Right atrium auricular region (tissue), 2 donors: ENCODE measurements around the gene PUM2. TPM values are rescaled to one million over a fixed set of nuclear protein-coding genes. Genes with fewer than 3 reads are reported as not detected.
"Not testable (repeated sequence)": the region's sequence is repeated elsewhere in the genome, so short reads cannot be mapped to it uniquely, and the experiment has no call there.

Source experiments
- DNase-seq: peaks from one replicate; pipeline ENCODE4 v3.0.0-alpha.2; 2019; ENCODE audit warnings: low spot score
- H3K27ac ChIP-seq, 2 donors: fragments of 200-600 bp; sonication (generic); 1 replicate in 1 of 2; 2 replicates in 1 of 2; pipeline ENCODE4 v1.5.1; 2016 to 2019
- H3K27me3 ChIP-seq, 2 donors: fragments of 200-600 bp; sonication (generic); one replicate each; pipeline versions ENCODE4 v1.5.1 to v1.6.0; 2017 to 2019
- H3K36me3 ChIP-seq: fragments of 200-600 bp; sonication (generic); one replicate; pipeline ENCODE4 v1.5.1; 2016
- H3K4me1 ChIP-seq, 2 donors: fragments of 200-600 bp; sonication (generic); one replicate each; pipeline versions ENCODE4 v1.5.1 to v1.6.0; 2017 to 2019
- H3K4me3 ChIP-seq, 2 donors: fragments of 200-600 bp; sonication (generic); 1 replicate in 1 of 2; 2 replicates in 1 of 2; pipeline ENCODE4 v1.5.1; 2017 to 2019; ENCODE audit warnings: mild to moderate bottlenecking in 1 of 2, moderate library complexity in 1 of 2
- H3K9me3 ChIP-seq, 2 donors: fragments of 200-600 bp; sonication (generic); one replicate each; pipeline ENCODE4 v1.5.1; 2019
- total RNA-seq, 2 donors: library from RNA; depleted of rRNA; stranded (reverse); fragments of >200 nt; gene quantifications; one replicate each; pipeline ENCODE4 v1.1.0, GENCODE V29; 2016
- TF ChIP-seq, protein P1 (sequence below), 2 donors: fragments of 200-600 bp; sonication (generic); IDR thresholded peaks; one replicate each; pipeline ENCODE4 v1.5.1; 2019; ENCODE audit warnings: antibody characterized with exemption in 2 of 2

The PUM2 gene
- total RNA-seq, 2 donors from 2014 or later: 35.0 to 44.8 TPM

DNA sequence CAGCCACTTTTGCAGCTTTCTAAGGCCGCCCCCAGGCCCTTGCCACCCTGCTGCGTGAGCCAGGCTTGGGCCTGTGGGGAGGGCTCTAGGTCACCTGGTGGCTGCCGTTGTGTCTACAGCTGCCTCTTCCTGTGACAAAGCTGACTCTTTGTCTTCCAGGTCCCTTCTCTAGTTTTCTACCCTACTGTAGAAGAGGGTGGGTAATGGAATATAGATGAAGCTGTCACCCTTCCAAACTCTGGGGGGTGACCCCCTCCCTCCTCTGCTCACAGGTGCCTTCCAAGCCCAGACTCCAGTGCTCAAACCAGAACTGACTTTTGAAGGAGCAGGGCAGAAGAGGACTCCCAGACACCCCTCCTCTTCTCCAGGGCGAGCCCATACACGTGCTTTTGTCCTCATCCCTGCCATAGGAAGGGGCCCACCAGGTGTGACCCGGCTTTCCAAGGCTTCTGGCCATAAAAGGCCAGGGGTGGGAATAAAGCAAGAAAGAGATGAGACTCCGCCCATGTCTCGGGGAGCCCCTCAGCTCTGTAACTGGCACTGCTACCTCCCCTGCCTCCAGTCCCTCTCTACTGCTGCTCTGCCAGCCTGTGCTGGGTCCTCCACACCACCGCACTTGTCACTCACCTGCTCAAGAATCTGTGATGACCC is 107.8 kb downstream of the PUM2 start:
- no peaks in the 10 kb centered on the region for H3K27me3 ChIP-seq
- no peak for DNase-seq

GRCh38 chr2:20241973-20242726 is 108.5 kb downstream of the PUM2 start:
- H3K4me1 ChIP-seq: no peaks in the 10 kb centered on the region
- DNase-seq: no peak
- peaks cover 2% of the 10 kb centered on the region for H3K36me3 ChIP-seq
- no peak overlapping the region for H3K27ac ChIP-seq
- TF ChIP-seq, protein P1, sequence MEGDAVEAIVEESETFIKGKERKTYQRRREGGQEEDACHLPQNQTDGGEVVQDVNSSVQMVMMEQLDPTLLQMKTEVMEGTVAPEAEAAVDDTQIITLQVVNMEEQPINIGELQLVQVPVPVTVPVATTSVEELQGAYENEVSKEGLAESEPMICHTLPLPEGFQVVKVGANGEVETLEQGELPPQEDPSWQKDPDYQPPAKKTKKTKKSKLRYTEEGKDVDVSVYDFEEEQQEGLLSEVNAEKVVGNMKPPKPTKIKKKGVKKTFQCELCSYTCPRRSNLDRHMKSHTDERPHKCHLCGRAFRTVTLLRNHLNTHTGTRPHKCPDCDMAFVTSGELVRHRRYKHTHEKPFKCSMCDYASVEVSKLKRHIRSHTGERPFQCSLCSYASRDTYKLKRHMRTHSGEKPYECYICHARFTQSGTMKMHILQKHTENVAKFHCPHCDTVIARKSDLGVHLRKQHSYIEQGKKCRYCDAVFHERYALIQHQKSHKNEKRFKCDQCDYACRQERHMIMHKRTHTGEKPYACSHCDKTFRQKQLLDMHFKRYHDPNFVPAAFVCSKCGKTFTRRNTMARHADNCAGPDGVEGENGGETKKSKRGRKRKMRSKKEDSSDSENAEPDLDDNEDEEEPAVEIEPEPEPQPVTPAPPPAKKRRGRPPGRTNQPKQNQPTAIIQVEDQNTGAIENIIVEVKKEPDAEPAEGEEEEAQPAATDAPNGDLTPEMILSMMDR (IDR thresholded peaks at IDR 0.05): peak; percentile 36 to 52
- no peak overlapping the region for H3K4me3 ChIP-seq
- H3K27me3 ChIP-seq: no peaks in the 10 kb centered on the region
- no peaks in the 10 kb centered on the region for H3K9me3 ChIP-seq

More for the DNA sequence above, 107.8 kb downstream of the PUM2 start:
- Histone ChIP-seq H3K9me3 (no peaks in the 10 kb centered on the region), H3K4me1 (no peaks in the 10 kb centered on the region), H3K4me3 (no peak overlapping the region), H3K27ac (no peak overlapping the region), H3K36me3 (peaks cover 4% of the 10 kb centered on the region)
- TF ChIP-seq, protein P1 (IDR thresholded peaks at IDR 0.05): no peak

GRCh38 chr2:20240291-20240690 is 110.4 kb downstream of the PUM2 start:
- H3K36me3 ChIP-seq, H3K27ac ChIP-seq, H3K27me3 ChIP-seq, H3K4me3 ChIP-seq, DNase-seq, H3K4me1 ChIP-seq, H3K9me3 ChIP-seq: not testable (repeated sequence)

DNA sequence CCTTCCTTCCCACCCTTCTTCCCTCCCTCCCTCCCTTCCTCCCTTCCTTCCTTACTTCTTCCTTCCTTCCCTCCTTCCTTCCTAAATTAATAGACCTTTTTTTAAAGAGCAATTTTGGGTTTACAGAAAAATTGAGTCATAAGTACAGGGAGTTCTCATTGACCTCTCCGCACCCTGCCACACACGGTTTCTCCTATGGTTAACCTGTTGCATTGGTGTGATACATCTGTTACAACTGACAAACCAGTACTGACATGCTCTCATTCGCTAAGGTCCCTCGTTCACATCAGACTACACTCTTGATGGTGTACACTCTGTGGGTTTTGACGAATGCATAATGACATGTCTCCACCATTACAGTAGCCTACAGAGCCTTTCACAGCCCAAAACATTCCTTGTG is 114.1 kb downstream of the PUM2 start:
- Histone ChIP-seq H3K9me3 (no peaks in the 10 kb centered on the region), H3K27me3 (no peaks in the 10 kb centered on the region)
- DNase-seq: no peak

GRCh38 chr2:20235655-20236305 is 114.9 kb downstream of the PUM2 start:
- Histone ChIP-seq H3K27ac (no peak overlapping the region), H3K4me3 (no peak overlapping the region), H3K9me3 (no peaks in the 10 kb centered on the region), H3K27me3 (no peaks in the 10 kb centered on the region), H3K4me1 (no peaks in the 10 kb centered on the region), H3K36me3 (no peaks in the 10 kb centered on the region)
- TF ChIP-seq, protein P1 (IDR thresholded peaks at IDR 0.05): no peak
- no peak for DNase-seq

More for the DNA sequence above, 114.1 kb downstream of the PUM2 start:
- no peaks in the 10 kb centered on the region for H3K36me3 ChIP-seq
- TF ChIP-seq, protein P1 (IDR thresholded peaks at IDR 0.05): no peak
- H3K4me1 ChIP-seq: no peaks in the 10 kb centered on the region
- no peak overlapping the region for H3K4me3 ChIP-seq
- no peak overlapping the region for H3K27ac ChIP-seq

- not testable (repeated sequence) for H3K27ac ChIP-seq, DNase-seq, H3K9me3 ChIP-seq, H3K36me3 ChIP-seq, H3K4me1 ChIP-seq, H3K4me3 ChIP-seq, H3K27me3 ChIP-seq
Measured at GRCh38 chr2:20234597-20234996, 116.0 kb downstream of the PUM2 start.
